GM23338 (cell line): Measurements from ENCODE around the gene BRAF. TPM values are rescaled to one million over a fixed set of nuclear protein-coding genes. Genes with fewer than 3 reads are reported as not detected.

Experiments used
- ATAC-seq: fragments of 200-7000 bp; cut with Tn5 transposase; 3 replicates; pipeline ENCODE4 v1.9.1; 2020
- DNase-seq: peaks from one replicate; pipeline ENCODE4 v3.0.0-alpha.2; 2015; ENCODE audit warnings: low spot score
- H2AFZ ChIP-seq: fragments of 200-600 bp; sonication (generic); 2 replicates; pipeline ENCODE4 v1.8.0; 2016; ENCODE audit warnings: antibody characterized with exemption, mild to moderate bottlenecking, moderate library complexity
- H3F3A ChIP-seq: fragments of 200-600 bp; sonication (generic); replicated peaks from 2 replicates; pipeline ENCODE4 v1.8.0; 2017; ENCODE audit warnings: antibody characterized with exemption, mixed run types, low read depth
- H3K27ac ChIP-seq: fragments of 200-600 bp; sonication (generic); 2 replicates; pipeline ENCODE4 v1.6.1; 2016; ENCODE audit warnings: low read depth
- H3K27me3 ChIP-seq: fragments of 200-600 bp; sonication (generic); 2 replicates; pipeline ENCODE4 v1.8.0; 2016; ENCODE audit warnings: mild to moderate bottlenecking, mixed run types, moderate library complexity; ENCODE audit not compliant: insufficient read depth
- H3K36me3 ChIP-seq: fragments of 200-600 bp; sonication (generic); 2 replicates; pipeline ENCODE4 v1.8.0; 2016; ENCODE audit warnings: mild to moderate bottlenecking; ENCODE audit not compliant: insufficient read depth
- H3K4me1 ChIP-seq: fragments of 200-600 bp; sonication (generic); 2 replicates; pipeline ENCODE4 v1.8.0; 2016; ENCODE audit warnings: mild to moderate bottlenecking, moderate library complexity; ENCODE audit not compliant: insufficient read depth
- H3K4me2 ChIP-seq: fragments of 200-600 bp; sonication (generic); 2 replicates; pipeline ENCODE4 v1.7.1; 2017; ENCODE audit warnings: mixed run types
- H3K4me3 ChIP-seq: fragments of 200-600 bp; sonication (generic); 2 replicates; pipeline ENCODE4 v1.6.1; 2016; ENCODE audit warnings: mixed run types
- H3K79me2 ChIP-seq: fragments of 200-600 bp; sonication (generic); replicated peaks from 2 replicates; pipeline ENCODE4 v1.8.0; 2017; ENCODE audit warnings: mild to moderate bottlenecking; ENCODE audit not compliant: insufficient read depth
- H3K9me2 ChIP-seq: fragments of 200-600 bp; sonication (generic); 2 replicates; pipeline ENCODE4 v1.8.0; 2017; ENCODE audit not compliant: insufficient read depth
- H4K20me1 ChIP-seq: fragments of 200-600 bp; sonication (generic); replicated peaks from 2 replicates; pipeline ENCODE4 v1.8.0; 2017; ENCODE audit warnings: mild to moderate bottlenecking; ENCODE audit not compliant: insufficient read depth
- H3K27ac Mint-ChIP-seq: 2 replicates; pipeline ENCODE4 v1.8.0; 2020; ENCODE audit warnings: inconsistent platforms, mild to moderate bottlenecking, moderate library complexity, mixed read lengths
- H3K27me3 Mint-ChIP-seq: 3 replicates; pipeline ENCODE4 v1.8.0; 2022; ENCODE audit warnings: low read depth, mild to moderate bottlenecking, moderate library complexity, mixed read lengths, inconsistent platforms; ENCODE audit not compliant: insufficient read depth, poor library complexity
- H3K36me3 Mint-ChIP-seq: 3 replicates; pipeline ENCODE4 v1.8.0; 2021; ENCODE audit warnings: low read depth, mild to moderate bottlenecking, inconsistent platforms, moderate library complexity, mixed read lengths
- H3K4me1 Mint-ChIP-seq: 3 replicates; pipeline ENCODE4 v1.8.0; 2020; ENCODE audit warnings: mild to moderate bottlenecking, inconsistent platforms, mixed read lengths
- H3K4me3 Mint-ChIP-seq: 3 replicates; pipeline ENCODE4 v1.8.0; 2021; ENCODE audit warnings: moderate library complexity, mild to moderate bottlenecking, inconsistent platforms, mixed read lengths
- H3K9me3 Mint-ChIP-seq: 3 replicates; pipeline ENCODE4 v1.8.0; 2020; ENCODE audit warnings: moderate library complexity, mild to moderate bottlenecking, inconsistent platforms, mixed read lengths
- CTCF ChIP-seq, 2 experiments: fragments of 200-600 bp in 1 of 2; sonication (generic) in 1 of 2; conservative IDR thresholded peaks; 2 replicates each; pipeline versions ENCODE4 v1.5.1 to v1.6.1; 2016 to 2017; ENCODE audit warnings: antibody characterized with exemption in 2 of 2, low read depth in 2 of 2, mild to moderate bottlenecking in 2 of 2, moderate library complexity in 1 of 2
- EZH2 ChIP-seq: fragments of 200-600 bp; sonication (generic); IDR thresholded peaks from one replicate; pipeline ENCODE4 v1.8.0; 2017; ENCODE audit warnings: antibody characterized with exemption, mild to moderate bottlenecking, low read depth; ENCODE audit not compliant: unreplicated experiment
- EZH2phosphoT487 ChIP-seq: fragments of 200-600 bp; sonication (generic); IDR thresholded peaks from one replicate; pipeline ENCODE4 v1.8.1; 2018; ENCODE audit warnings: antibody characterized with exemption; ENCODE audit not compliant: unreplicated experiment
- JUNB ChIP-seq: IDR thresholded peaks from one replicate; pipeline ENCODE4 v1.6.1; 2016; ENCODE audit warnings: antibody characterized with exemption; ENCODE audit not compliant: unreplicated experiment
- POLR2AphosphoS5 ChIP-seq: IDR thresholded peaks from 2 replicates; pipeline ENCODE4 v1.6.1; 2016; ENCODE audit warnings: antibody characterized with exemption, low read depth
- STAT1 ChIP-seq: IDR thresholded peaks from one replicate; pipeline ENCODE4 v1.6.1; 2016; ENCODE audit warnings: antibody characterized with exemption; ENCODE audit not compliant: unreplicated experiment
- ZNF114 ChIP-seq: fragments of 250-450 bp; sonication (Bioruptor Pico); IDR thresholded peaks from 2 replicates; pipeline ENCODE4 v1.5.0; 2020; ENCODE audit warnings: mild to moderate bottlenecking, moderate library complexity
- ZNF331 ChIP-seq: fragments of 250-450 bp; sonication (Bioruptor Pico); IDR thresholded peaks from 2 replicates; pipeline ENCODE4 v1.5.0; 2020; ENCODE audit warnings: low read depth, mild to moderate bottlenecking, moderate library complexity
- polyA plus RNA-seq: library from polyadenylated mRNA; unstranded; fragments of >200 nt; fragmentation: Nextera tagmentation; extraction: Ambion mirVana; gene quantifications from 2 replicates; pipeline ENCODE4 v1.2.1, GENCODE V29; 2016
- total RNA-seq: library from RNA; depleted of rRNA; stranded (reverse); fragments of >200 nt; shearing (Covaris generic); gene quantifications from 2 replicates; pipeline ENCODE4 v1.2.3, GENCODE V29; 2014
- TF ChIP-seq, protein P1 (sequence below): IDR thresholded peaks from one replicate; pipeline ENCODE4 v1.6.1; 2018; ENCODE audit warnings: antibody characterized with exemption; ENCODE audit not compliant: unreplicated experiment
- TF ChIP-seq, protein P2 (sequence below): IDR thresholded peaks from 2 replicates; pipeline ENCODE4 v1.6.1; 2016; ENCODE audit warnings: antibody characterized with exemption

Gene BRAF
- total and polyA plus RNA-seq, 2 experiments from 2014 or later, result 14.6 to 36.8 TPM

GRCh38 chr7:140831724-140832123 is 93.0 kb downstream of the BRAF start (continued):
- TF ChIP-seq, protein P1, sequence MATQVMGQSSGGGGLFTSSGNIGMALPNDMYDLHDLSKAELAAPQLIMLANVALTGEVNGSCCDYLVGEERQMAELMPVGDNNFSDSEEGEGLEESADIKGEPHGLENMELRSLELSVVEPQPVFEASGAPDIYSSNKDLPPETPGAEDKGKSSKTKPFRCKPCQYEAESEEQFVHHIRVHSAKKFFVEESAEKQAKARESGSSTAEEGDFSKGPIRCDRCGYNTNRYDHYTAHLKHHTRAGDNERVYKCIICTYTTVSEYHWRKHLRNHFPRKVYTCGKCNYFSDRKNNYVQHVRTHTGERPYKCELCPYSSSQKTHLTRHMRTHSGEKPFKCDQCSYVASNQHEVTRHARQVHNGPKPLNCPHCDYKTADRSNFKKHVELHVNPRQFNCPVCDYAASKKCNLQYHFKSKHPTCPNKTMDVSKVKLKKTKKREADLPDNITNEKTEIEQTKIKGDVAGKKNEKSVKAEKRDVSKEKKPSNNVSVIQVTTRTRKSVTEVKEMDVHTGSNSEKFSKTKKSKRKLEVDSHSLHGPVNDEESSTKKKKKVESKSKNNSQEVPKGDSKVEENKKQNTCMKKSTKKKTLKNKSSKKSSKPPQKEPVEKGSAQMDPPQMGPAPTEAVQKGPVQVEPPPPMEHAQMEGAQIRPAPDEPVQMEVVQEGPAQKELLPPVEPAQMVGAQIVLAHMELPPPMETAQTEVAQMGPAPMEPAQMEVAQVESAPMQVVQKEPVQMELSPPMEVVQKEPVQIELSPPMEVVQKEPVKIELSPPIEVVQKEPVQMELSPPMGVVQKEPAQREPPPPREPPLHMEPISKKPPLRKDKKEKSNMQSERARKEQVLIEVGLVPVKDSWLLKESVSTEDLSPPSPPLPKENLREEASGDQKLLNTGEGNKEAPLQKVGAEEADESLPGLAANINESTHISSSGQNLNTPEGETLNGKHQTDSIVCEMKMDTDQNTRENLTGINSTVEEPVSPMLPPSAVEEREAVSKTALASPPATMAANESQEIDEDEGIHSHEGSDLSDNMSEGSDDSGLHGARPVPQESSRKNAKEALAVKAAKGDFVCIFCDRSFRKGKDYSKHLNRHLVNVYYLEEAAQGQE, result no peak
- TF ChIP-seq CTCF (conservative IDR thresholded peaks at IDR 0.05; ENCODE audit: low read depth in 2 of 2), result no peak

DNA sequence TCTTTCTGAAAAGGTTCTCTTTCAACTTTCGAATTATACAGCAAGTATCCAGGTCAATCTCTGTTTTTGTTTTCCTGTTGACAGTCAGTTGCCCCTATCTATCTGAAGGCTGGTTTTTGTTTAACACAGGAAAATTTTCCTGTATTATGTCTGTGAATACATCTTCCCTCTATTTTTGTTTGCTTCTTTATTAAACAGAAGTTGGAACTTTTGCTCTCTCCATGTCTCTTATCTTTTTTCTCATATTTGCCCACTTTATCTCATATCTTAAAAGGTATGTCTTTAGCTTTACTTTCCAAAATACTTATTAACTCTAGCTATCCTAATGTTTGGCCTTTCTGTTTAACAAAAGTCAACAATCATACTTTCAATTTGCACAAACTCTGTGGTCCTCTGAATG is 95.0 kb downstream of the BRAF start:
- Histone ChIP-seq H3K27me3 (no peaks in the 10 kb centered on the region), H3F3A (no peaks in the 10 kb centered on the region), H3K27ac (no peak overlapping the region), H3K4me2 (no peak overlapping the region), H3K9me2 (no peaks in the 10 kb centered on the region), H3K79me2 (no peaks in the 10 kb centered on the region), H3K36me3 (peaks cover 8% of the 10 kb centered on the region; the same call in 1 of the 2 replicates), H3K4me1 (no peaks in the 10 kb centered on the region), H4K20me1 (no peaks in the 10 kb centered on the region), H2AFZ (no peak overlapping the region), H3K4me3 (no peak overlapping the region)
- DNase-seq, result no peak
- H3K27ac Mint-ChIP-seq, result no peak overlapping the region
- ATAC-seq, result no peak
- no peaks in the 10 kb centered on the region for H3K4me1 Mint-ChIP-seq
- H3K36me3 Mint-ChIP-seq, result no peaks in the 10 kb centered on the region; the same call in 2 of the 3 replicates
- no peaks in the 10 kb centered on the region for H3K9me3 Mint-ChIP-seq
- no peak overlapping the region for H3K4me3 Mint-ChIP-seq
- H3K27me3 Mint-ChIP-seq, result no peaks in the 10 kb centered on the region
- no peak for TF ChIP-seq EZH2
- TF ChIP-seq CTCF (conservative IDR thresholded peaks at IDR 0.05; ENCODE audit: low read depth in 2 of 2), result no peak
- TF ChIP-seq STAT1, result no peak
- no peak for TF ChIP-seq JUNB
- TF ChIP-seq, protein P2, sequence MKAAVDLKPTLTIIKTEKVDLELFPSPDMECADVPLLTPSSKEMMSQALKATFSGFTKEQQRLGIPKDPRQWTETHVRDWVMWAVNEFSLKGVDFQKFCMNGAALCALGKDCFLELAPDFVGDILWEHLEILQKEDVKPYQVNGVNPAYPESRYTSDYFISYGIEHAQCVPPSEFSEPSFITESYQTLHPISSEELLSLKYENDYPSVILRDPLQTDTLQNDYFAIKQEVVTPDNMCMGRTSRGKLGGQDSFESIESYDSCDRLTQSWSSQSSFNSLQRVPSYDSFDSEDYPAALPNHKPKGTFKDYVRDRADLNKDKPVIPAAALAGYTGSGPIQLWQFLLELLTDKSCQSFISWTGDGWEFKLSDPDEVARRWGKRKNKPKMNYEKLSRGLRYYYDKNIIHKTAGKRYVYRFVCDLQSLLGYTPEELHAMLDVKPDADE, result no peak
- TF ChIP-seq EZH2phosphoT487, result no peak
- no peak for TF ChIP-seq ZNF114 (CRISPR knock-in tag)
- TF ChIP-seq, protein P1, result no peak
- no peak for TF ChIP-seq POLR2AphosphoS5
- no peak for TF ChIP-seq ZNF331 (CRISPR knock-in tag)
